HEK293 (cell line): ENCODE results near the gene DOCK4.

Experiments used
- CTCF ChIA-PET: fragments of 350-600 bp; formaldehyde crosslinking; extraction: SDS; loops from one replicate; lab custom pipeline; 2021; ENCODE audit warnings: antibody characterized with exemption; lab: Yijun Ruan, JAX
- POLR2A ChIA-PET: fragments of 300-600 bp; formaldehyde crosslinking; extraction: SDS; loops from one replicate; lab custom pipeline; 2020; ENCODE audit warnings: antibody characterized with exemption, inconsistent platforms; lab: Yijun Ruan, JAX
- H3K27ac ChIP-seq: fragments of 200-500 bp; sonication (Bioruptor generic); 2 replicates; pipeline ENCODE4 v1.5.1; 2014; ENCODE audit warnings: low read depth, low read length, control low read depth, inconsistent platforms; ENCODE audit errors: extremely low read depth
- H3K36me3 ChIP-seq, 2 experiments: fragments of 200-500 bp in 1 of 2; sonication (Bioruptor generic) in 1 of 2; 1 replicate in 1 of 2; 2 replicates in 1 of 2; pipeline ENCODE4 v1.5.1; 2014 to 2017; ENCODE audit warnings: inconsistent platforms in 2 of 2, low read length in 2 of 2; ENCODE audit not compliant: control insufficient read depth in 2 of 2, insufficient read depth in 1 of 2
- H3K4me1 ChIP-seq: fragments of 200-500 bp; sonication (Bioruptor generic); 2 replicates; pipeline ENCODE4 v1.5.1; 2014; ENCODE audit warnings: mild to moderate bottlenecking, low read length, inconsistent platforms; ENCODE audit not compliant: control insufficient read depth, insufficient read depth
- H3K4me3 ChIP-seq: 2 replicates; pipeline ENCODE4 v1.5.1; 2011; ENCODE audit warnings: low read depth, mild to moderate bottlenecking, control low read depth, low read length, moderate library complexity
- H3K9me3 ChIP-seq: fragments of 200-500 bp; sonication (Bioruptor generic); 2 replicates; pipeline ENCODE4 v1.5.1; 2014; ENCODE audit warnings: low read depth, low read length, inconsistent platforms; ENCODE audit not compliant: control insufficient read depth, insufficient read depth
- BCL6B ChIP-seq: fragments of 450-650 bp; formaldehyde crosslinking; IDR thresholded peaks from 2 replicates; pipeline ENCODE4 v1.5.1; 2017; ENCODE audit warnings: missing biosample characterization, missing genetic modification characterization
- GLI4 ChIP-seq: fragments of 450-650 bp; formaldehyde crosslinking; IDR thresholded peaks from 2 replicates; pipeline ENCODE4 v1.5.1; 2016; ENCODE audit warnings: missing biosample characterization, missing genetic modification characterization
- IKZF3 ChIP-seq: fragments of 450-650 bp; IDR thresholded peaks from 2 replicates; pipeline ENCODE4 v1.5.0; 2018; ENCODE audit warnings: missing biosample characterization, mild to moderate bottlenecking, missing genetic modification characterization, moderate library complexity
- KLF9 ChIP-seq: fragments of 450-650 bp; formaldehyde crosslinking; IDR thresholded peaks from 2 replicates; pipeline ENCODE4 v1.5.1; 2016; ENCODE audit warnings: missing biosample characterization, missing genetic modification characterization, low read depth
- MZF1 ChIP-seq: fragments of 450-650 bp; formaldehyde crosslinking; IDR thresholded peaks from 2 replicates; pipeline ENCODE4 v1.5.1; 2017; ENCODE audit warnings: missing biosample characterization, missing genetic modification characterization, borderline replicate concordance
- PRDM1 ChIP-seq: fragments of 450-650 bp; formaldehyde crosslinking; IDR thresholded peaks from 2 replicates; pipeline ENCODE4; 2016; ENCODE audit warnings: missing biosample characterization, missing genetic modification characterization
- TRIM28 ChIP-seq: IDR thresholded peaks from 2 replicates; pipeline ENCODE4 v1.6.1; 2011; ENCODE audit warnings: low read length, control low read depth, borderline replicate concordance
- ZBTB1 ChIP-seq: fragments of 450-650 bp; formaldehyde crosslinking; IDR thresholded peaks from 2 replicates; pipeline ENCODE4 v1.5.1; 2016; ENCODE audit warnings: missing biosample characterization, missing genetic modification characterization
- ZBTB21 ChIP-seq: fragments of 450-650 bp; formaldehyde crosslinking; IDR thresholded peaks from 2 replicates; pipeline ENCODE4 v1.5.1; 2017; ENCODE audit warnings: missing biosample characterization, missing genetic modification characterization
- ZFP69B ChIP-seq: fragments of 450-650 bp; formaldehyde crosslinking; IDR thresholded peaks from 2 replicates; pipeline ENCODE4 v1.5.1; 2016; ENCODE audit warnings: missing biosample characterization, missing genetic modification characterization
- ZNF175 ChIP-seq: fragments of 450-650 bp; formaldehyde crosslinking; IDR thresholded peaks from 2 replicates; pipeline ENCODE4 v1.5.1; 2016; ENCODE audit warnings: missing biosample characterization, missing genetic modification characterization
- ZNF274 ChIP-seq, 2 experiments: fragments of 200-500 bp in 1 of 2; fragments of 450-650 bp in 1 of 2; sonication (Bioruptor generic) in 1 of 2; formaldehyde crosslinking in 1 of 2; IDR thresholded peaks; 2 replicates each; pipeline versions ENCODE4 v1.5.1 to v1.6.1; 2014 to 2016; ENCODE audit warnings: borderline replicate concordance in 1 of 2, inconsistent platforms in 1 of 2, low read length in 1 of 2, missing biosample characterization in 1 of 2, missing genetic modification characterization in 1 of 2
- ZNF311 ChIP-seq: fragments of 450-650 bp; formaldehyde crosslinking; IDR thresholded peaks from 2 replicates; pipeline ENCODE4 v1.5.1; 2017; ENCODE audit warnings: missing biosample characterization, missing genetic modification characterization, borderline replicate concordance
- ZNF426 ChIP-seq: fragments of 450-650 bp; formaldehyde crosslinking; IDR thresholded peaks from 2 replicates; pipeline ENCODE4 v1.5.1; 2017; ENCODE audit warnings: missing biosample characterization, missing genetic modification characterization, mild to moderate bottlenecking, inconsistent platforms, moderate library complexity
- ZNF521 ChIP-seq: fragments of 450-650 bp; formaldehyde crosslinking; IDR thresholded peaks from 2 replicates; pipeline ENCODE4 v1.5.1; 2017; ENCODE audit warnings: missing biosample characterization, mild to moderate bottlenecking, missing genetic modification characterization
- ZNF544 ChIP-seq: fragments of 450-650 bp; formaldehyde crosslinking; IDR thresholded peaks from 2 replicates; pipeline ENCODE4 v1.5.0; 2017; ENCODE audit warnings: missing biosample characterization, missing genetic modification characterization
- ZNF624 ChIP-seq: fragments of 450-650 bp; formaldehyde crosslinking; IDR thresholded peaks from 2 replicates; pipeline ENCODE4 v1.5.1; 2017; ENCODE audit warnings: missing biosample characterization, missing genetic modification characterization
- ZNF701 ChIP-seq: fragments of 450-650 bp; formaldehyde crosslinking; IDR thresholded peaks from 2 replicates; pipeline ENCODE4 v1.5.1; 2016; ENCODE audit warnings: missing biosample characterization, missing genetic modification characterization
- ZNF776 ChIP-seq: fragments of 450-650 bp; formaldehyde crosslinking; IDR thresholded peaks from 2 replicates; pipeline ENCODE4 v1.5.0; 2017; ENCODE audit warnings: missing biosample characterization, missing genetic modification characterization, borderline replicate concordance
- TF ChIP-seq, protein P1 (sequence below): fragments of 450-650 bp; formaldehyde crosslinking; IDR thresholded peaks from 2 replicates; pipeline ENCODE4 v1.5.1; 2016; ENCODE audit warnings: missing biosample characterization, missing genetic modification characterization, borderline replicate concordance
- TF ChIP-seq, protein P2 (sequence below): fragments of 450-650 bp; formaldehyde crosslinking; optimal IDR thresholded peaks from 2 replicates; pipeline ENCODE3; 2016; ENCODE audit warnings: missing biosample characterization, mild to moderate bottlenecking, missing genetic modification characterization

Gene DOCK4

DNA sequence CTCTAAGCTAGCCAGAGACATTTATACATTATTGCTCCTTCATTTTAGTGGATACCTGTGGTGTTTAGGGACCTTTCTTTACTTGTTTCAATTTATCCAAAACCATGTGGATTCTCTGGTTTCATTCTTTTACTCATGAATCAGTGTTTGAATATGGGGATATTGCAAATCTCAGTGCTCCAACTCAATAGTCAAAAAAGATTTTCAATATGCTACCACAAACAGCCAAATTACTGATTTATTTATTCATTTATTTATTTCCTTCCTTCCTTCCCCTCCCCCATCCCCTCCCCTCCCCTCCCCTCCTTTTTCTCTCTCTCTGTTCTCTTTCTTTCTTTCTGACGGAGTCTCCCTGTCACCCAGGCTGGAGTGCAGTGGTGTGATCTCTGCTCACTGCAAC is 390.8 kb downstream of the DOCK4 start:
- H3K27ac ChIP-seq = no peak overlapping the region
- H3K4me3 ChIP-seq = no peak overlapping the region
- 0 out of 3 replicates have a peak, but pooled peaks cover 0 to 4% of the 10 kb centered on the region in 2 experiments for H3K36me3 ChIP-seq
- H3K9me3 ChIP-seq = no peaks in the 10 kb centered on the region
- TF ChIP-seq ZNF426 (tag by site-specific recombination) (no peak), ZFP69B (no peak), BCL6B (no peak), ZNF776 (tag by site-specific recombination) (no peak), GLI4 (tag by site-specific recombination) (no peak), ZNF701 (no peak), TRIM28 (no peak), ZNF274 (IDR thresholded peaks at IDR 0.05; ENCODE audit: low read length) (no peak), ZNF274 (tag by site-specific recombination; IDR thresholded peaks at IDR 0.05; ENCODE audit: borderline replicate concordance) (no peak), PRDM1 (tag by site-specific recombination) (no peak), ZNF624 (no peak), ZNF521 (tag by site-specific recombination) (no peak), IKZF3 (tag by site-specific recombination) (no peak), ZNF311 (no peak), ZBTB21 (tag by site-specific recombination) (no peak), KLF9 (tag by site-specific recombination) (no peak), ZBTB1 (tag by site-specific recombination) (no peak), ZNF544 (tag by site-specific recombination) (no peak)
- TF ChIP-seq, protein P1, sequence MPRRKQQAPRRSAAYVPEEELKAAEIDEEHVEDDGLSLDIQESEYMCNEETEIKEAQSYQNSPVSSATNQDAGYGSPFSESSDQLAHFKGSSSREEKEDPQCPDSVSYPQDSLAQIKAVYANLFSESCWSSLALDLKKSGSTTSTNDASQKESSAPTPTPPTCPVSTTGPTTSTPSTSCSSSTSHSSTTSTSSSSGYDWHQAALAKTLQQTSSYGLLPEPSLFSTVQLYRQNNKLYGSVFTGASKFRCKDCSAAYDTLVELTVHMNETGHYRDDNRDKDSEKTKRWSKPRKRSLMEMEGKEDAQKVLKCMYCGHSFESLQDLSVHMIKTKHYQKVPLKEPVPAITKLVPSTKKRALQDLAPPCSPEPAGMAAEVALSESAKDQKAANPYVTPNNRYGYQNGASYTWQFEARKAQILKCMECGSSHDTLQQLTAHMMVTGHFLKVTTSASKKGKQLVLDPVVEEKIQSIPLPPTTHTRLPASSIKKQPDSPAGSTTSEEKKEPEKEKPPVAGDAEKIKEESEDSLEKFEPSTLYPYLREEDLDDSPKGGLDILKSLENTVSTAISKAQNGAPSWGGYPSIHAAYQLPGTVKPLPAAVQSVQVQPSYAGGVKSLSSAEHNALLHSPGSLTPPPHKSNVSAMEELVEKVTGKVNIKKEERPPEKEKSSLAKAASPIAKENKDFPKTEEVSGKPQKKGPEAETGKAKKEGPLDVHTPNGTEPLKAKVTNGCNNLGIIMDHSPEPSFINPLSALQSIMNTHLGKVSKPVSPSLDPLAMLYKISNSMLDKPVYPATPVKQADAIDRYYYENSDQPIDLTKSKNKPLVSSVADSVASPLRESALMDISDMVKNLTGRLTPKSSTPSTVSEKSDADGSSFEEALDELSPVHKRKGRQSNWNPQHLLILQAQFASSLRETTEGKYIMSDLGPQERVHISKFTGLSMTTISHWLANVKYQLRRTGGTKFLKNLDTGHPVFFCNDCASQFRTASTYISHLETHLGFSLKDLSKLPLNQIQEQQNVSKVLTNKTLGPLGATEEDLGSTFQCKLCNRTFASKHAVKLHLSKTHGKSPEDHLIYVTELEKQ = no peak
- TF ChIP-seq, protein P2, sequence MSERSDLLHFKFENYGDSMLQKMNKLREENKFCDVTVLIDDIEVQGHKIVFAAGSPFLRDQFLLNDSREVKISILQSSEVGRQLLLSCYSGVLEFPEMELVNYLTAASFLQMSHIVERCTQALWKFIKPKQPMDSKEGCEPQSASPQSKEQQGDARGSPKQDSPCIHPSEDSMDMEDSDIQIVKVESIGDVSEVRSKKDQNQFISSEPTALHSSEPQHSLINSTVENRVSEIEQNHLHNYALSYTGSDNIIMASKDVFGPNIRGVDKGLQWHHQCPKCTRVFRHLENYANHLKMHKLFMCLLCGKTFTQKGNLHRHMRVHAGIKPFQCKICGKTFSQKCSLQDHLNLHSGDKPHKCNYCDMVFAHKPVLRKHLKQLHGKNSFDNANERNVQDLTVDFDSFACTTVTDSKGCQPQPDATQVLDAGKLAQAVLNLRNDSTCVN (tag by site-specific recombination) = no peak
- no peaks in the 10 kb centered on the region for H3K4me1 ChIP-seq
- POLR2A ChIA-PET = no interaction called here
- CTCF ChIA-PET = interaction anchor here (1.4 kb wide), 1 partner anchor 52 kb away, joined by 4 read pairs; no protein-coding TSS in a partner anchor

DNA sequence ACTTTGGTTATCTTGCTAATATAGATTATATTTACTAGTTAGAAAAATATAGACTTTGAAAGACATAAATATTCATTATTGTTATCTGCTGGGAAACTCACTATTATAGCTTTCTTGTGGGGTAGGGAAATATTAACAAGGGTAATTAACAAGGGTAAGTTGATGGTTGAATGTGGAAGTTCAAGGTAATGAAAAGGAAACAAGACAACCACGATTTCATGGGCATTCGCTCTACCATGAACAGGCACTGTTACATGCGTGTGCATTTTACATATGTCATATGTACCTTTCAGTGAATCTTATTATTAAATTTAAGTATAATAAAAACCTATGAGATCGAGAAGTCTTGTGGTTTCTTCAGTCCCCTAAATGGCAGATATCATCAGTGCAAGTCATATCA is 392.9 kb downstream of the DOCK4 start:
- ChIA-PET POLR2A (no interaction called here), CTCF (interaction anchor here (0.9 to 1.1 kb wide), 2 partner anchors 50 to 60 kb away, joined by 3 to 4 read pairs; no protein-coding TSS in a partner anchor)
- Histone ChIP-seq H3K9me3 (no peaks in the 10 kb centered on the region), H3K36me3 (0 out of 3 replicates have a peak, but pooled peaks cover 0 to 4% of the 10 kb centered on the region in 2 experiments), H3K27ac (no peak overlapping the region), H3K4me1 (no peaks in the 10 kb centered on the region), H3K4me3 (no peak overlapping the region)
- TF ChIP-seq MZF1 (no peak), ZNF175 (tag by site-specific recombination) (no peak)
